ENCODE data around the gene ISLR. TPM values are rescaled to one million over a fixed set of nuclear protein-coding genes. Genes with fewer than 3 reads are reported as not detected.

Gene ISLR
- total RNA-seq, 1 experiment from 2014 or later: not detected

DNA sequence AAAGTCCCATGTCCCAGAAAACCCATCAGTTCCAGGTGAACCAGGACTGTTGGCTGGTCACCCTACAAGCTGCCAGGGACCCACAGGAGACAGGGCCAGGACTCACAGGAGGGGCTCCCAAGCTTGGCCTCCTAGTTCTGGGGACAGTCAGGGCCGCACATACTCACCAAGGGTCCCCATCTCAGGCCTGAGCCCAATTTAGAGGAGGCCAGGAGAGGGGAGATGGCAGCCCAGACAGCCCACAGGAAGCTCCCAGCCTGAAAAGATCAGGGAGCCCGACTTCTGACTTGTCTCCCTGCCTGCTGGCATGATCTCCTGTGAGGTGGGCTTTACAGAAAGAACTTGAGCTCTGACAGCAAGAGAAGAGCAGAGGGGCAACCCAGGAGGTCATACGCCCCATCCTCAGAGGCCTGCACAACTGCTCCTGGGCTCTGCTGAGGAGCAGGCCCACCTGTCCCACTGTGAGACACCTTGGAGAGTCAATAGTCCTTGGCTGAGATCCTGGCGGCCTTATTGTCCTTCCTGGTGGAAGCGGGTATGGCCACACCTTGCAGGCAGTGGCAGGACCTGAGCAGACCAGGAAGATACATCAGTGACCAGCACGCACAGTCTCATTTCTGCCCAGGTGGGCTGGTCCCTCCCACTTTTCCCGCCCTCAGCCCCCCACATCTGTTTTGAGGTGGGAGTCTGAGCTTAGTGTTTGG is 2.5 kb upstream of the ISLR start:
- intact Hi-C loops (cut with micrococcal nuclease; ENCODE audit: unreplicated experiment): no loop called here
- Histone ChIP-seq H3K9me2 (ENCODE audit: insufficient read depth) (no peaks in the 10 kb centered on the region), H3F3A (ENCODE audit: insufficient read depth, low read depth) (no peaks in the 10 kb centered on the region), H3K27ac (no peak overlapping the region), H3K4me2 (no peak overlapping the region), H3K4me3 (no peak overlapping the region), H4K20me1 (ENCODE audit: insufficient read depth) (no peaks in the 10 kb centered on the region), H2AFZ (no peak overlapping the region), H3K9me3 (ENCODE audit: insufficient read depth, low read depth) (no peaks in the 10 kb centered on the region), H3K27me3 (ENCODE audit: insufficient read depth, low read depth) (no peaks in the 10 kb centered on the region), H3K4me1 (replicated peaks; ENCODE audit: insufficient read depth) (peaks cover 9% of the 10 kb centered on the region), H3K36me3 (ENCODE audit: low read depth) (no peaks in the 10 kb centered on the region), H3K79me2 (ENCODE audit: low read depth) (no peaks in the 10 kb centered on the region)
- CTCF ChIA-PET: no interaction called here
- no TSS peak for BruUV-seq (replicated peaks)
- TF ChIP-seq CTCF (conservative IDR thresholded peaks at IDR 0.05) (no peak), EZH2 (IDR thresholded peaks at IDR 0.05; ENCODE audit: low read depth) (no peak)
- peak in 1 of 2 experiments; percentile 56 for DNase-seq
- POLR2A ChIA-PET (ENCODE audit: unreplicated experiment): no interaction called here

DNA sequence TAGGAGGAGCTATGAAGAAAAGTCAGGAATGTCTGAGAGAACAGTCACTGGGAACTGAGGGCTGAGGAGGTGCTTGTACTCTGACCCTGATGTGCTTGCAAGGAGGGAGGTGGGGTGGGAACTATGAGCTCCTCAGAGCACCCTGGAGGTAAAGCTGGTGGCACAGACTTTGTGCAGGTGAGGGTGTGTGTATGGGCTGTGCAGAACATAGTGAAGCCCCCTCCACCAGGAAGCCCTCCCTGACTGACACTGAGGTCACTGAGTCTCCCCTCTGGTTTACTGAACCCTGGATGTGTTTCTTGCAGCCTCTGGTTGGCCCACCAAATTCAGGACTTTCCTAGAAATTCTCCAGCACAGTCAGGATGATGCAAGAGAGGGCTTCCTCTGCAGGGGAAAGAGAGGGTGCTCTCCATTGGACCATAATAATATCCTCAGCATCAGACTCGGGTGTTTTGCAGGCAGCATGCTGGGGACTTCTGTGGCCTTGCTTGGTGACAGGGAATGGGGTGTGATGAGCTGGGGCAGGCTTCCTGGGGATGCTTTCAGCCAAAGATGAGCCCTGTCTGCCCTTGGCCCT is 1.5 kb upstream of the ISLR start:
- peaks cover 5% of the 10 kb centered on the region; the same call in 1 of the 2 replicates for H3F3A ChIP-seq (ENCODE audit: insufficient read depth, low read depth)
- H4K20me1 ChIP-seq (ENCODE audit: insufficient read depth): no peaks in the 10 kb centered on the region
- BruUV-seq (replicated peaks): no TSS peak
- no peaks in the 10 kb centered on the region for H3K9me3 ChIP-seq (ENCODE audit: insufficient read depth, low read depth)
- no peak overlapping the region for H3K27ac ChIP-seq
- H3K27me3 ChIP-seq (ENCODE audit: insufficient read depth, low read depth): no peaks in the 10 kb centered on the region
- H3K4me1 ChIP-seq (replicated peaks; ENCODE audit: insufficient read depth): peaks cover 9% of the 10 kb centered on the region
- ChIA-PET CTCF (no interaction called here), POLR2A (ENCODE audit: unreplicated experiment) (no interaction called here)
- H3K4me3 ChIP-seq: no peak overlapping the region
- no peak for DNase-seq
- intact Hi-C loops (cut with micrococcal nuclease; ENCODE audit: unreplicated experiment): no loop called here
- no peaks in the 10 kb centered on the region for H3K79me2 ChIP-seq (ENCODE audit: low read depth)
- TF ChIP-seq EZH2 (IDR thresholded peaks at IDR 0.05; ENCODE audit: low read depth): no peak
- no peak for TF ChIP-seq CTCF (conservative IDR thresholded peaks at IDR 0.05)
- H3K9me2 ChIP-seq (ENCODE audit: insufficient read depth): no peaks in the 10 kb centered on the region
- no peak overlapping the region for H3K4me2 ChIP-seq
- no peak overlapping the region for H2AFZ ChIP-seq
- no peaks in the 10 kb centered on the region for H3K36me3 ChIP-seq (ENCODE audit: low read depth)

DNA sequence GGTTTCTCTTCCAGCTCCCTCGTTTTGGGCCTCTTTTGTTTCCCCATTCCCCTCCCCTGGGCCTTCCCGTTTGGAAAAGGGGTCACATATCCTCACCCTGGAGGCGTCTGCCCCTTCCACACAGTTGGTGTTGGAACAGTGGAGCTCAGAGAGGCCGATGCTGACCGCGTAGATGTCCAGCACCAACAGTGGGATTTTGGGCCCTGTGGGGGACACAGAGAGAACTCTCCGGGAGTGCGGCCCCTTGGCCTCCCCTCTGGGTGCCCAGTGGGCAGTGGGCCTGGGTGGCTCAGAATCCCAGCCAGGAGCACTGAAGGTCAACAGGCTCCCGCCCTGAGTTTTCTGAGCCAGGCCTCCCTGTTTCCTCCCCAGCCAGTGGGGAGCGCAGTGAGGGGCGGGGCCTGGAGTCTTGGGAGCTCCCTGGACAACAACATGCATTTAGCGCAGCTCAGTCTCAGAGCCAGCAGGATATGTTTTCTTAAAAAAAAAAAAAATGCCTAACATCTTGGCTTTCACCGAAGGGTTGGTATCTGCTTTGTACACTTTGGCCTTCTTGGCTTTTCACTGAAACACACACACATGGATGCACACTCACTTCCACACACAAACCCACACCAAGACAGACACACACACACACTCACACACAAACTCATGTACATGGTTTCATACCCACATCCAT is 670 bp upstream of the ISLR start:
- Histone ChIP-seq H3K9me2 (ENCODE audit: insufficient read depth) (no peaks in the 10 kb centered on the region), H3K36me3 (ENCODE audit: low read depth) (no peaks in the 10 kb centered on the region), H3K4me3 (no peak overlapping the region), H3K9me3 (ENCODE audit: insufficient read depth, low read depth) (no peaks in the 10 kb centered on the region), H3F3A (ENCODE audit: insufficient read depth, low read depth) (peaks cover 13% of the 10 kb centered on the region; the same call in 1 of the 2 replicates), H3K4me2 (no peak overlapping the region), H2AFZ (no peak overlapping the region), H4K20me1 (ENCODE audit: insufficient read depth) (no peaks in the 10 kb centered on the region), H3K27ac (no peak overlapping the region), H3K4me1 (replicated peaks; ENCODE audit: insufficient read depth) (peaks cover 15% of the 10 kb centered on the region), H3K27me3 (ENCODE audit: insufficient read depth, low read depth) (no peaks in the 10 kb centered on the region), H3K79me2 (ENCODE audit: low read depth) (no peaks in the 10 kb centered on the region)
- ChIA-PET POLR2A (ENCODE audit: unreplicated experiment) (interaction anchor here (0.6 kb wide), 1 partner anchor 718 kb away, joined by 9 read pairs; no protein-coding TSS in a partner anchor), CTCF (interaction anchor here (0.6 kb wide), 1 partner anchor 200 kb away, joined by 4 read pairs; no protein-coding TSS in a partner anchor)
- TF ChIP-seq EZH2 (IDR thresholded peaks at IDR 0.05; ENCODE audit: low read depth): no peak
- TF ChIP-seq CTCF (conservative IDR thresholded peaks at IDR 0.05): no peak
- no TSS peak for BruUV-seq (replicated peaks)
- no peak for DNase-seq
- intact Hi-C loops (cut with micrococcal nuclease; ENCODE audit: unreplicated experiment): no loop called here

Data from PC-9 (cell line).